ENCODE measurements around the gene NUDT8. TPM values are rescaled to one million over a fixed set of nuclear protein-coding genes. Genes with fewer than 3 reads are reported as not detected.
"Not testable (repeated sequence)": the region's sequence is repeated elsewhere in the genome, so short reads cannot be mapped to it uniquely, and the experiment has no call there.

The NUDT8 gene
- total RNA-seq, 4 donors from 2014 or later = 3.5 to 7.6 TPM; not detected in 2

DNA sequence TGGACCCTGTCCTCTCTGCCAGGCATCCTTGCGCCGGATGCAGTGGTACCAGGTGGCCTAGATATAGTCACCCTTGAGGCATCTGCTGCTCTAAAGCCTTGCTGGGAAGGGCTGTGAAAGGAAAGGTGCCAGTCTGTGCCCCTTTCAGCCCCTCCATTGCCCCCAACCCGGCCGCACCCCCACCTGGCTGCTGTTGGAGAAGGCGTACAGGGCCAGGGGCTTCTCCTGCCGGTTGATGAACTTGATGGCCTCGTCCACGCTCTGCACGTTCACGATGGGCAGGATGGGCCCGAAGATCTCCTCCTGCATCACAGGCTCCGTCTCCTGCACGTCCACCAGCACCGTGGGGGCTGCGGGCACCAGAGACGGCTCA, 34.5 kb upstream of the NUDT8 start:
- no peaks in the 10 kb centered on the region for H3K36me3 ChIP-seq
- no peak overlapping the region for H3K4me3 ChIP-seq
- no peaks in the 10 kb centered on the region for H3K27me3 ChIP-seq
- no peaks in the 10 kb centered on the region for H3K9me3 ChIP-seq
- TF ChIP-seq POLR2A (IDR thresholded peaks at IDR 0.05) = no peak
- TF ChIP-seq, protein P1, sequence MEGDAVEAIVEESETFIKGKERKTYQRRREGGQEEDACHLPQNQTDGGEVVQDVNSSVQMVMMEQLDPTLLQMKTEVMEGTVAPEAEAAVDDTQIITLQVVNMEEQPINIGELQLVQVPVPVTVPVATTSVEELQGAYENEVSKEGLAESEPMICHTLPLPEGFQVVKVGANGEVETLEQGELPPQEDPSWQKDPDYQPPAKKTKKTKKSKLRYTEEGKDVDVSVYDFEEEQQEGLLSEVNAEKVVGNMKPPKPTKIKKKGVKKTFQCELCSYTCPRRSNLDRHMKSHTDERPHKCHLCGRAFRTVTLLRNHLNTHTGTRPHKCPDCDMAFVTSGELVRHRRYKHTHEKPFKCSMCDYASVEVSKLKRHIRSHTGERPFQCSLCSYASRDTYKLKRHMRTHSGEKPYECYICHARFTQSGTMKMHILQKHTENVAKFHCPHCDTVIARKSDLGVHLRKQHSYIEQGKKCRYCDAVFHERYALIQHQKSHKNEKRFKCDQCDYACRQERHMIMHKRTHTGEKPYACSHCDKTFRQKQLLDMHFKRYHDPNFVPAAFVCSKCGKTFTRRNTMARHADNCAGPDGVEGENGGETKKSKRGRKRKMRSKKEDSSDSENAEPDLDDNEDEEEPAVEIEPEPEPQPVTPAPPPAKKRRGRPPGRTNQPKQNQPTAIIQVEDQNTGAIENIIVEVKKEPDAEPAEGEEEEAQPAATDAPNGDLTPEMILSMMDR (IDR thresholded peaks at IDR 0.05) = no peak
- no peaks in the 10 kb centered on the region for H3K4me1 ChIP-seq
- H3K27ac ChIP-seq = no peak overlapping the region
- no peak for DNase-seq
- intact Hi-C loops (cut with DNase I; ENCODE audit: low total_unique reads) = no loop called here

DNA sequence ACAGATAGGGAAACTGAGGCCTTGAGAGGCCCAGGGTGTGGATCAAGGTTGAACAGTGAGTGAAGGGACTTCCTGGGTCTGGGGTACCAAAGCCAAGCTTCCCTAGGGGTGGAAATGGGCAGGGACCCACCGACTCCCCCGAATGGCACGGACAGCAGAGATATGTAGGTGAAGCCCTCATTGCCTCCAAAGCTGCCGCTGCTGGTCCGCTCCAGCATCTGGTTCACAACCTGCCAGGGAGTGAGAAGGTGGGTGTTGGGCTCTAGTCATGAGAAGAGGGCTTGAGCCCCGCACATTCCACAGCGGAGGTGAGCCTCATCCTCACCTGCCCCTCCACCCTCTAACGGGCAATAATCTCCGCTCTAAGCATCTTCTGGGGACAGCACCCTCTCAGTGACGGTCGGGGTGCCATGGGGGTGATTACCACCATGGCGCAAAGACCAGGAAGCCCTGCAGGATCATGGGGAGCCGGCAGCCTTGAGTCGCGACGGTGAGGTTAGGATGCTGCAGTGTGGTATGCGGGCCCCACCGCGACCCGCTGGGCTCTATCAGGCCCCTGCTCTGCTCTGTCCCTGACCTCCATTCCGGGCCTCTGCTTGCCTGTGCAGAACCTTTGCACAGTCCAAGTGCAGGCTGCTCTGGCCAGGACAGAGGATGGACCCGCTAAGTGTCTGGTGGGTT, 33.9 kb upstream of the NUDT8 start:
- no peaks in the 10 kb centered on the region for H3K27me3 ChIP-seq
- no peaks in the 10 kb centered on the region for H3K9me3 ChIP-seq
- H3K36me3 ChIP-seq = no peaks in the 10 kb centered on the region
- no peak for DNase-seq
- H3K27ac ChIP-seq = no peak overlapping the region
- TF ChIP-seq, protein P1 (IDR thresholded peaks at IDR 0.05) = no peak
- TF ChIP-seq POLR2A (IDR thresholded peaks at IDR 0.05) = no peak
- no peak overlapping the region for H3K4me3 ChIP-seq
- intact Hi-C loops (cut with DNase I; ENCODE audit: low total_unique reads) = no loop called here
- no peaks in the 10 kb centered on the region for H3K4me1 ChIP-seq

DNA sequence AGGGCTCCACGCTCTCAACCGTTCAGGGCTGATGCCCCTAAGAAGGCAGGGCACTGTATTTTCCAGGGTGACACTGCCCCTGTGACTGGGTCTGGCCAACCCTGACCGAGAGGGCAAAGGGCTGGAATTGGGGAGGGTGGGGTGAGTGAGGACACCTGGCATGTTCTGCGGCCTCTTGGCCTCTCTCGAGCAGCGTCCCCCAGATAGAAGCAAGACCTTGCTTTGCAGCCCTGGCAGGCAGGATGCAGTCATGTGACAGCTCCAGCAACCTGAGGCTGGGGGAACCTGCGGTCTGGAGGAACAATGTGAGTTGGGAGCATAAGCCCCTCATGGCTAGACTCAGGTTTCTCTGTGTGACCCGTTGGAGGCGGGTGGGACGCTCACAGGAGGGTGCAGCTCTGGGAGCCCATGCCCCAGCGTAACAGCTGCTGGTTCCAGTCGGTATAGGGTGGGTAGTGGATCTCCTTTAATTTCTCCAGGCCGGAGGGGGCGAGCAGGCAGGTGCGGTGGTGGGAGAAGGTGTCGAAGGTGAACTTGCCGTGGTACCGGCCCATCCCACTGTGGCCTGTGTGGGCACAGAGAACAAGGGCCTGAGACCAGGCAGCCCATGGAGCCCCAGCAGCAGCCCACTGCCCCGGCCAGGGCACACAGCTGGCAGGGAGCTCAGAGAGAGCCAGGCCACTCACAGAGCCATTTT, 33.2 kb upstream of the NUDT8 start:
- Histone ChIP-seq H3K9me3 (no peaks in the 10 kb centered on the region), H3K4me3 (no peak overlapping the region), H3K36me3 (no peaks in the 10 kb centered on the region), H3K27ac (no peak overlapping the region), H3K27me3 (no peaks in the 10 kb centered on the region), H3K4me1 (no peaks in the 10 kb centered on the region)
- no peak for DNase-seq
- intact Hi-C loops (cut with DNase I; ENCODE audit: low total_unique reads) = no loop called here
- TF ChIP-seq, protein P1 (IDR thresholded peaks at IDR 0.05) = no peak
- TF ChIP-seq POLR2A (IDR thresholded peaks at IDR 0.05) = no peak

DNA sequence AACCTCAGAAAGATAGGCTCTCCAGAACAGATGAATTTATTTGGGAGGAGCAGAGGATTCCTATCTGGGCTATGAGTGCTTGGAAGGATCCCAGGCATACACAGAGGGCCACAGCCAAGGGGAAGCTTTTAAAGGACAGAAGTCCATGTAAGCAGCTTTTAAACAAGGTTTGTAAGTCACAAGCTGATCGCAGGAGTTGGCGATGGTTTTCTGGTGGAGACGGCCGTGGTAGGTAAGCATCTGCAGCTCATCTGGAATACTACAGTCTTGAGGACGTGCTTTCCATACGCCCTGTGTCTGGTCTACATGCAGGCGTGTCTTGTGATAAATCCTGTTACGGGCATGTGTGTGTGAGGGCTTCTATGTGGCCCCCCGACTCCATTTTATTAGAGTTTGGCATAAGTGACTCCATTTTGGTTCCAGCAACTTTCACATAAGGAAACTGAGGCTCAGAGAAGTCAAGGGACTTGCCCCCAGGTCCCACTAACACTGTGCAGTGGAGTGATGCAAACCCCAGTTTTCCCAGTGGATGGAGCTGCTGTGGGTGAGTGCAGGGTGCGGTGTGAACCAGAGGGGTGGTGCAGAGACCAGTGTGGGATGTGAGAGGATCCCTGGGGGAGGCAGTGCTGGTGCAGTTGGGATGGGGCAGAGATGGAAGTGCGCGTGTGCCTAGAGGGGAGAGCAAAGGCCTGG, 32.6 kb upstream of the NUDT8 start:
- TF ChIP-seq, protein P1 (IDR thresholded peaks at IDR 0.05) = no peak
- TF ChIP-seq POLR2A (IDR thresholded peaks at IDR 0.05) = no peak
- Histone ChIP-seq H3K27me3 (no peaks in the 10 kb centered on the region), H3K4me1 (no peaks in the 10 kb centered on the region), H3K9me3 (no peaks in the 10 kb centered on the region), H3K4me3 (no peak overlapping the region), H3K36me3 (no peaks in the 10 kb centered on the region), H3K27ac (no peak overlapping the region)
- intact Hi-C loops (cut with DNase I; ENCODE audit: low total_unique reads) = no loop called here
- no peak for DNase-seq

DNA sequence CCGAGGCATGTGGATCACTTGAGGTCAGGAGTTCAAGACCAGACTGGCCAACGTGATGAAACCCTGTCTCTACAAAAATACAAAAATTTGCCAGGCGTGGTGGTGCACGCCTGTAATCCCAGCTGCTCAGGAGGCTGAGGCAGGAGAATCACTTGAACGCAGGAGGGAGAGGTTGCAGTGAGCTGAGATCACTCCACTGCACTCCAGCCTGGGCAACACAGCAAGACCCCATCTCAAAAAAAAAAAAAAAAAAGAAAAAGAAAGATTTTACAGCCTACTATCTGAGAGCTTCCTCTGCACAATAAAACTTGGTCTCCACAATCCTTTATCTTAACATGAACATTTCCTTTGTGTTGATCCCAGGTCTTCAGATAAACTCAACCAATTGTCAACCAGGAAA, 31.0 kb upstream of the NUDT8 start:
- H3K4me1 ChIP-seq; DNase-seq; H3K27me3 ChIP-seq; H3K27ac ChIP-seq; intact Hi-C loops (cut with DNase I; ENCODE audit: low total_unique reads); H3K36me3 ChIP-seq; H3K4me3 ChIP-seq; H3K9me3 ChIP-seq: not testable (repeated sequence)

DNA sequence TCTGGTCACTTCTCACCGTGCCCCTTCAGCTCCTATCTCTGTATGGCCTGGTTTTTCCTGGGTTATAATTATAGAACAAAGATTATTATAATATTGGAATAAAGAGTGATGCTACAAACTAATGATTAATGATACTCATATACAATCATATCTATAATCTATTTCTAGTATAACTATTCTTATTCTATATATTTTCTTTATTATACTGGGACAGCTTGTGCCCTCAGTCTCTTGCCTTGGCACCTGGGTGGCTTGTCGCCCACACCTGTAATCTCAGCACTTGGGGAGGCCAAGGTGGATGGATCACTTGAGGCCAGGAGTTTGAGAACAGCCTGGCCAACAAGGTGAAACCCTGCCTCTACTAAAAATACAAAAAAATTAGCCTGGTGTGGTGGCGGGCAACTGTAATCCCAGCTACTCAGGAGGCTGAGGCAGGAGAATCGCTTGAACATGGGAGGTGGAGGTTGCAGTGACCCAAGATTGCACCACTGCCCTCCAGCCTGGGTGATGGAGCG, 30.0 kb upstream of the NUDT8 start:
- H3K4me1 ChIP-seq; H3K36me3 ChIP-seq; H3K9me3 ChIP-seq; DNase-seq; H3K4me3 ChIP-seq; H3K27me3 ChIP-seq; intact Hi-C loops (cut with DNase I; ENCODE audit: low total_unique reads); H3K27ac ChIP-seq: not testable (repeated sequence)
